C4-2B (cell line): Measurements from ENCODE around the gene MALSU1.

ENCODE experiments used
- CTCF ChIP-seq: fragments of 450-650 bp; conservative IDR thresholded peaks from 2 replicates; pipeline ENCODE4 v1.5.1; 2017; ENCODE audit warnings: mild to moderate bottlenecking
- ZFX ChIP-seq: fragments of 450-650 bp; IDR thresholded peaks from 2 replicates; pipeline ENCODE4 v1.6.1; 2017

DNA sequence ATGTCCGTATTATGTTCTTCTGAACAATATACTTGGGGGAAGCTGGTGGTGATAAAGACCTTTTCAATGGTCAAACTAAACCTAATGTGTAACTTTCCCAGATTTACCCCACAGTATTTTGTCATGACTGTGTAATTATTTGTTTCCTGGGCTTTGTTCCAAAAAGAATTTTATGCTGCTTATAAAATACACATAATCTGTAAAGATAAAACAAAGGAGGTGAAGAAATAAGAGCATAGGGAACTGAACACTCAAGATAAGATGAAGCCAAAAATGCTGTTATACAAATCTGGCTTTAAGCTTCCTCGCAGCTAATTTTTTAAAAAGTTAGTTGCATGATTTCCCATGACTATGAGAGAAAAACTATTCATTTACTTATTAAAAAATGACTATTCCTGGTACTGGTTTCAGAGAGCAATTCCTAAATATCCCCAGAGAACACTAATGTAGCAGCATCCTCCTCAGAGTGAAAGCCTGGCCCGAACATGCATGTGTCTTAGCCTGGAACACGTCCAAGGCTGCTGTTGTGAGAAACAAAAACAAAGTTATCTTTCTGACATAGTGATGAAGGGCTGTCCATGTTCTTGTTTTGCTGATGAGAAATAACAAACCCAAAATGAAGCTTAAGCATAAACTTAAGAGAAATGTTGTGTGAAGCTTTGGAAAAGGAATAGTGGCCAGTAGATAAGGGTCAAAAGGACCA lies 33.9 kb downstream of the MALSU1 start:
- TF ChIP-seq CTCF = no peak
- no peak for TF ChIP-seq ZFX
